IPS DF 19.7 (cell line): ENCODE data around the gene FAM114A2.
A peak's percentile ranks its signal among the peaks of the same experiment; 100 is the strongest.

Experiments used
- DNase-seq: peaks from one replicate; pipeline ENCODE4 v3.0.0-alpha.2; 2013; ENCODE audit warnings: low read depth, low spot score

FAM114A2 gene

GRCh38 chr5:153985498-153985897 is 53.2 kb downstream of the FAM114A2 start:
- no peak for DNase-seq

- DNase-seq = no peak
Observed at GRCh38 chr5:153983885-153984284, 54.8 kb downstream of the FAM114A2 start.

- no peak for DNase-seq
Observed at GRCh38 chr5:153981905-153982605, 56.7 kb downstream of the FAM114A2 start.

- no peak for DNase-seq
Observed at GRCh38 chr5:153979028-153979783, 59.5 kb downstream of the FAM114A2 start.

GRCh38 chr5:153974813-153975163 is 63.9 kb downstream of the FAM114A2 start:
- DNase-seq = no peak

GRCh38 chr5:153974131-153974812 is 64.4 kb downstream of the FAM114A2 start:
- no peak for DNase-seq

- DNase-seq = no peak
Observed at GRCh38 chr5:153972240-153972639, 66.5 kb downstream of the FAM114A2 start.

GRCh38 chr5:153970496-153970895 is 68.2 kb downstream of the FAM114A2 start:
- DNase-seq = no peak

- DNase-seq = no peak
Observed at GRCh38 chr5:153969563-153969895, 69.2 kb downstream of the FAM114A2 start.

GRCh38 chr5:153968761-153969562 is 69.7 kb downstream of the FAM114A2 start:
- DNase-seq = no peak

GRCh38 chr5:153964880-153965645 is 73.6 kb downstream of the FAM114A2 start:
- DNase-seq = no peak

GRCh38 chr5:153964191-153964879 is 74.4 kb downstream of the FAM114A2 start:
- DNase-seq = no peak

GRCh38 chr5:153960269-153961215 is 78.2 kb downstream of the FAM114A2 start:
- DNase-seq = no peak

GRCh38 chr5:153959134-153959957 is 79.4 kb downstream of the FAM114A2 start:
- DNase-seq = peak; percentile 91

GRCh38 chr5:153957205-153957604 is 81.5 kb downstream of the FAM114A2 start:
- no peak for DNase-seq

- DNase-seq = no peak
Observed at GRCh38 chr5:153953411-153953810, 85.3 kb downstream of the FAM114A2 start.

- no peak for DNase-seq
Observed at GRCh38 chr5:153952893-153953292, 85.8 kb downstream of the FAM114A2 start.

GRCh38 chr5:153952057-153952456 is 86.7 kb downstream of the FAM114A2 start:
- DNase-seq = no peak

GRCh38 chr5:153941265-153941664 is 97.4 kb downstream of the FAM114A2 start:
- DNase-seq = no peak
